ENCODE data around the gene GRK4.
"Not testable (repeated sequence)": the region's sequence is repeated elsewhere in the genome, so short reads cannot be mapped to it uniquely, and the experiment has no call there.

The GRK4 gene

GRCh38 chr4:3051141-3051897, 87.9 kb downstream of the GRK4 start:
- H3K4me3 ChIP-seq (ENCODE audit: low read depth in 1 of 2, low read length in 2 of 2); H3K27me3 ChIP-seq (ENCODE audit: low read depth, low read length); H3K27ac ChIP-seq (ENCODE audit: low read length); H3K9me3 ChIP-seq (ENCODE audit: control insufficient read depth in 1 of 2, low read length in 2 of 2); H3K4me1 ChIP-seq (ENCODE audit: control insufficient read depth in 1 of 2, insufficient read depth in 2 of 2, low read length in 2 of 2); H3K36me3 ChIP-seq (ENCODE audit: control insufficient read depth in 1 of 2, insufficient read depth in 2 of 2, low read length in 2 of 2): not testable (repeated sequence)

- H3K9me3 ChIP-seq (ENCODE audit: control insufficient read depth in 1 of 2, low read length in 2 of 2): peaks cover 0 to 4% of the 10 kb centered on the region in 2 donors
- no peak overlapping the region for H3K4me3 ChIP-seq (ENCODE audit: low read depth in 1 of 2, low read length in 2 of 2)
- no peaks in the 10 kb centered on the region for H3K36me3 ChIP-seq (ENCODE audit: control insufficient read depth in 1 of 2, insufficient read depth in 2 of 2, low read length in 2 of 2)
- H3K4me1 ChIP-seq (ENCODE audit: control insufficient read depth in 1 of 2, insufficient read depth in 2 of 2, low read length in 2 of 2): no peaks in the 10 kb centered on the region
- H3K27ac ChIP-seq (ENCODE audit: low read length): no peak overlapping the region
- H3K27me3 ChIP-seq (ENCODE audit: low read depth, low read length): no peaks in the 10 kb centered on the region
These were observed 90.9 kb downstream of the GRK4 start for GRCh38 chr4:3054169-3054759.

- Histone ChIP-seq H3K4me1 (ENCODE audit: control insufficient read depth in 1 of 2, insufficient read depth in 2 of 2, low read length in 2 of 2) (no peaks in the 10 kb centered on the region), H3K27ac (ENCODE audit: low read length) (no peak overlapping the region), H3K27me3 (ENCODE audit: low read depth, low read length) (no peaks in the 10 kb centered on the region), H3K9me3 (ENCODE audit: control insufficient read depth in 1 of 2, low read length in 2 of 2) (peaks cover 0 to 4% of the 10 kb centered on the region in 2 donors), H3K36me3 (ENCODE audit: control insufficient read depth in 1 of 2, insufficient read depth in 2 of 2, low read length in 2 of 2) (no peaks in the 10 kb centered on the region), H3K4me3 (ENCODE audit: low read depth in 1 of 2, low read length in 2 of 2) (no peak overlapping the region)
These were observed 96.6 kb downstream of the GRK4 start for GRCh38 chr4:3059943-3060342.

- Histone ChIP-seq H3K36me3 (ENCODE audit: control insufficient read depth in 1 of 2, insufficient read depth in 2 of 2, low read length in 2 of 2) (no peaks in the 10 kb centered on the region), H3K4me1 (ENCODE audit: control insufficient read depth in 1 of 2, insufficient read depth in 2 of 2, low read length in 2 of 2) (no peaks in the 10 kb centered on the region), H3K4me3 (ENCODE audit: low read depth in 1 of 2, low read length in 2 of 2) (no peak overlapping the region), H3K27ac (ENCODE audit: low read length) (no peak overlapping the region), H3K9me3 (ENCODE audit: control insufficient read depth in 1 of 2, low read length in 2 of 2) (peaks cover 0 to under 1% of the 10 kb centered on the region in 2 donors), H3K27me3 (ENCODE audit: low read depth, low read length) (no peaks in the 10 kb centered on the region)
These were observed 97.6 kb downstream of the GRK4 start for GRCh38 chr4:3060946-3061345.

GRCh38 chr4:3062471-3062870, 99.1 kb downstream of the GRK4 start:
- no peak overlapping the region for H3K4me3 ChIP-seq (ENCODE audit: low read depth in 1 of 2, low read length in 2 of 2)
- no peak overlapping the region for H3K27ac ChIP-seq (ENCODE audit: low read length)
- no peaks in the 10 kb centered on the region for H3K9me3 ChIP-seq (ENCODE audit: control insufficient read depth in 1 of 2, low read length in 2 of 2)
- no peaks in the 10 kb centered on the region for H3K36me3 ChIP-seq (ENCODE audit: control insufficient read depth in 1 of 2, insufficient read depth in 2 of 2, low read length in 2 of 2)
- H3K27me3 ChIP-seq (ENCODE audit: low read depth, low read length): no peaks in the 10 kb centered on the region
- no peaks in the 10 kb centered on the region for H3K4me1 ChIP-seq (ENCODE audit: control insufficient read depth in 1 of 2, insufficient read depth in 2 of 2, low read length in 2 of 2)

GRCh38 chr4:3065551-3065950, 102.2 kb downstream of the GRK4 start:
- Histone ChIP-seq H3K36me3 (ENCODE audit: control insufficient read depth in 1 of 2, insufficient read depth in 2 of 2, low read length in 2 of 2) (no peaks in the 10 kb centered on the region), H3K27ac (ENCODE audit: low read length) (no peak overlapping the region), H3K9me3 (ENCODE audit: control insufficient read depth in 1 of 2, low read length in 2 of 2) (no peaks in the 10 kb centered on the region), H3K4me3 (ENCODE audit: low read depth in 1 of 2, low read length in 2 of 2) (no peak overlapping the region), H3K4me1 (ENCODE audit: control insufficient read depth in 1 of 2, insufficient read depth in 2 of 2, low read length in 2 of 2) (no peaks in the 10 kb centered on the region), H3K27me3 (ENCODE audit: low read depth, low read length) (no peaks in the 10 kb centered on the region)

- Histone ChIP-seq H3K27me3 (ENCODE audit: low read depth, low read length) (no peaks in the 10 kb centered on the region), H3K4me3 (ENCODE audit: low read depth in 1 of 2, low read length in 2 of 2) (no peak overlapping the region), H3K4me1 (ENCODE audit: control insufficient read depth in 1 of 2, insufficient read depth in 2 of 2, low read length in 2 of 2) (no peaks in the 10 kb centered on the region), H3K36me3 (ENCODE audit: control insufficient read depth in 1 of 2, insufficient read depth in 2 of 2, low read length in 2 of 2) (no peaks in the 10 kb centered on the region), H3K27ac (ENCODE audit: low read length) (no peak overlapping the region), H3K9me3 (ENCODE audit: control insufficient read depth in 1 of 2, low read length in 2 of 2) (no peaks in the 10 kb centered on the region)
These were observed 103.5 kb downstream of the GRK4 start for GRCh38 chr4:3066836-3067400.

- Histone ChIP-seq H3K4me3 (ENCODE audit: low read depth in 1 of 2, low read length in 2 of 2) (no peak overlapping the region), H3K27me3 (ENCODE audit: low read depth, low read length) (no peaks in the 10 kb centered on the region), H3K27ac (ENCODE audit: low read length) (no peak overlapping the region), H3K4me1 (ENCODE audit: control insufficient read depth in 1 of 2, insufficient read depth in 2 of 2, low read length in 2 of 2) (no peaks in the 10 kb centered on the region), H3K36me3 (ENCODE audit: control insufficient read depth in 1 of 2, insufficient read depth in 2 of 2, low read length in 2 of 2) (no peaks in the 10 kb centered on the region), H3K9me3 (ENCODE audit: control insufficient read depth in 1 of 2, low read length in 2 of 2) (no peaks in the 10 kb centered on the region)
These were observed 104.2 kb downstream of the GRK4 start for GRCh38 chr4:3067473-3068001.

- no peaks in the 10 kb centered on the region for H3K9me3 ChIP-seq (ENCODE audit: control insufficient read depth in 1 of 2, low read length in 2 of 2)
- no peak overlapping the region for H3K4me3 ChIP-seq (ENCODE audit: low read depth in 1 of 2, low read length in 2 of 2)
- no peaks in the 10 kb centered on the region for H3K36me3 ChIP-seq (ENCODE audit: control insufficient read depth in 1 of 2, insufficient read depth in 2 of 2, low read length in 2 of 2)
- no peak overlapping the region for H3K27ac ChIP-seq (ENCODE audit: low read length)
- no peaks in the 10 kb centered on the region for H3K27me3 ChIP-seq (ENCODE audit: low read depth, low read length)
- H3K4me1 ChIP-seq (ENCODE audit: control insufficient read depth in 1 of 2, insufficient read depth in 2 of 2, low read length in 2 of 2): no peaks in the 10 kb centered on the region
These were observed 106.4 kb downstream of the GRK4 start for GRCh38 chr4:3069661-3070199.

- H3K27me3 ChIP-seq (ENCODE audit: low read depth, low read length): no peaks in the 10 kb centered on the region
- H3K9me3 ChIP-seq (ENCODE audit: control insufficient read depth in 1 of 2, low read length in 2 of 2): no peaks in the 10 kb centered on the region
- H3K4me1 ChIP-seq (ENCODE audit: control insufficient read depth in 1 of 2, insufficient read depth in 2 of 2, low read length in 2 of 2): peaks cover 0 to 5% of the 10 kb centered on the region in 2 donors
- no peaks in the 10 kb centered on the region for H3K36me3 ChIP-seq (ENCODE audit: control insufficient read depth in 1 of 2, insufficient read depth in 2 of 2, low read length in 2 of 2)
- H3K27ac ChIP-seq (ENCODE audit: low read length): no peak overlapping the region
- H3K4me3 ChIP-seq (ENCODE audit: low read depth in 1 of 2, low read length in 2 of 2): no peak overlapping the region
These were observed 107.5 kb downstream of the GRK4 start for GRCh38 chr4:3070709-3071500.

GRCh38 chr4:3071811-3072210, 108.4 kb downstream of the GRK4 start:
- Histone ChIP-seq H3K27ac (ENCODE audit: low read length) (no peak overlapping the region), H3K36me3 (ENCODE audit: control insufficient read depth in 1 of 2, insufficient read depth in 2 of 2, low read length in 2 of 2) (no peaks in the 10 kb centered on the region), H3K4me3 (ENCODE audit: low read depth in 1 of 2, low read length in 2 of 2) (no peak overlapping the region), H3K4me1 (ENCODE audit: control insufficient read depth in 1 of 2, insufficient read depth in 2 of 2, low read length in 2 of 2) (peaks cover 0 to 14% of the 10 kb centered on the region in 2 donors), H3K9me3 (ENCODE audit: control insufficient read depth in 1 of 2, low read length in 2 of 2) (no peaks in the 10 kb centered on the region), H3K27me3 (ENCODE audit: low read depth, low read length) (no peaks in the 10 kb centered on the region)

All from muscle layer of duodenum (tissue), 2 donors.